OCI-LY7 (cell line): Measurements from ENCODE around the gene ARHGAP24.

Experiments
- CTCF ChIP-seq: fragments of 200-600 bp; sonication (generic); conservative IDR thresholded peaks from 2 replicates; pipeline ENCODE4 v1.5.1; 2014; ENCODE audit warnings: mild to moderate bottlenecking, antibody characterized with exemption, low read length, moderate library complexity, mixed read lengths
- EZH2phosphoT487 ChIP-seq: fragments of 200-600 bp; sonication (generic); IDR thresholded peaks from 2 replicates; pipeline ENCODE4 v1.6.1; 2018; ENCODE audit warnings: low read depth, borderline replicate concordance, mild to moderate bottlenecking, mixed run types, antibody characterized with exemption, low read length, moderate library complexity, mixed read lengths

GRCh38 chr4:85658766-85659439 is 184.0 kb downstream of the ARHGAP24 start:
- peak; percentile 82 for TF ChIP-seq CTCF
- TF ChIP-seq EZH2phosphoT487, result no peak
